AG10803 (cell line): ENCODE data around the gene CSF1.
A peak's percentile ranks its signal among the peaks of the same experiment; 100 is the strongest.

ENCODE experiments used
- DNase-seq: peaks from one replicate; pipeline ENCODE4 v3.0.0; 2010; ENCODE audit warnings: low read depth
- H3K4me3 ChIP-seq: 2 replicates; pipeline ENCODE4 v1.5.1; 2011; ENCODE audit warnings: mild to moderate bottlenecking, low read length, control low read depth
- TF ChIP-seq, protein P1 (sequence below): conservative IDR thresholded peaks from 2 replicates; pipeline ENCODE4 v1.5.1; 2011; ENCODE audit warnings: mild to moderate bottlenecking, low read length, control low read depth, inconsistent platforms

CSF1 gene

DNA sequence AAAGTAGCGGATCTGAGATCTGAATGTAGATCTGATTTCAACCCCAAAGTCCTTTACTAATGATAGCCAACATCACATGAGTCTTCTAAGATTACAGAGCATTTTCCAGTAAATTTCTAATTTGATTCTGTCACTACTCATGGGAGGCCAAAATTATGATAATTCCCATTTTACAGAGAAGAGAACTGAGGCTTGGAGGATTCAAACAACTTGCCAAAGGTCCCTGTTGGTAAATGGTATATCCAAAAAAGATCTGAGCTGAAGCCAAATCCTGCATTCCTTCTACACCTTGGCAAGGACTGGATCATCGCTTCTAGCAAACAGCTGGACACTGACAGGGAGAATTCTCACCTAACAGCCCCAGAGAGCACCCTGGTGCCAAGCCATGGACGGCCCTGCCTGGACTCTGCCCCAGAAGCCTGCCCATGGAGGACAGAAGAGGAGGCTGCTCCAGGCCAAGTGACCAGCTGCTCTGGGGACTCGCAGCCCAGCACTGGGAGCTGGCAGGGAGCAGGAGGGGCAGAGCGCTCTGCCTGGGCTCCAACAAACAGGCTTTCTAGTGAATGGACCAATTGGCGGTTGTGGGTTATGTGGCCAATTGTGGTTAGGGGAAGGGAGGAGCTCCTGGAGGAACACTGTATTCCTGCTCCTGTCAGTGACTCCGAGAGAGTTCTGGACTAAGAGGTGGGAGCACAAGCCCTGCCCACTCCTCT lies 6.4 kb upstream of the CSF1 start:
- DNase-seq, result peak; percentile 65
- no peak overlapping the region for H3K4me3 ChIP-seq
- TF ChIP-seq, protein P1, sequence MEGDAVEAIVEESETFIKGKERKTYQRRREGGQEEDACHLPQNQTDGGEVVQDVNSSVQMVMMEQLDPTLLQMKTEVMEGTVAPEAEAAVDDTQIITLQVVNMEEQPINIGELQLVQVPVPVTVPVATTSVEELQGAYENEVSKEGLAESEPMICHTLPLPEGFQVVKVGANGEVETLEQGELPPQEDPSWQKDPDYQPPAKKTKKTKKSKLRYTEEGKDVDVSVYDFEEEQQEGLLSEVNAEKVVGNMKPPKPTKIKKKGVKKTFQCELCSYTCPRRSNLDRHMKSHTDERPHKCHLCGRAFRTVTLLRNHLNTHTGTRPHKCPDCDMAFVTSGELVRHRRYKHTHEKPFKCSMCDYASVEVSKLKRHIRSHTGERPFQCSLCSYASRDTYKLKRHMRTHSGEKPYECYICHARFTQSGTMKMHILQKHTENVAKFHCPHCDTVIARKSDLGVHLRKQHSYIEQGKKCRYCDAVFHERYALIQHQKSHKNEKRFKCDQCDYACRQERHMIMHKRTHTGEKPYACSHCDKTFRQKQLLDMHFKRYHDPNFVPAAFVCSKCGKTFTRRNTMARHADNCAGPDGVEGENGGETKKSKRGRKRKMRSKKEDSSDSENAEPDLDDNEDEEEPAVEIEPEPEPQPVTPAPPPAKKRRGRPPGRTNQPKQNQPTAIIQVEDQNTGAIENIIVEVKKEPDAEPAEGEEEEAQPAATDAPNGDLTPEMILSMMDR, result no peak

DNA sequence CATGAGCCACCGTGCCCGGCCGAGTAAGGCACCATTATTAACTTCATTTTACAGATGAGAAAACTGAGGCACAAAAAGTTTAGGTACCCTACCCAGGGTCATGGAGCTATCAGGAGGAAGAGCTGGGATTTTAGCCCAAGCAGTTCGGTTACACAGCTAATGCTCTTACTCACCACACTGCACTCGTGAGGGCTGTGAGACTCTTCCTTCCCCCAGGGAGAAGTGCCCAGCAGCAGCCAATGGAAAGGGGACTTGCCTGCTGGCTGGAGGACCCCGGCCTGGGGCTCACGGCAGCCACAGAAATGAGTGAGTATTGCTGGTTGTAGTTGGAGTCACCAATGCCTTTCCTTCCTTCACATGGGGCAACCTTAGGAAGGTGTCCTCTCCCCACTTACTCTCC lies 5.2 kb upstream of the CSF1 start:
- H3K4me3 ChIP-seq, result no peak overlapping the region
- DNase-seq, result no peak
- TF ChIP-seq, protein P1, result no peak

DNA sequence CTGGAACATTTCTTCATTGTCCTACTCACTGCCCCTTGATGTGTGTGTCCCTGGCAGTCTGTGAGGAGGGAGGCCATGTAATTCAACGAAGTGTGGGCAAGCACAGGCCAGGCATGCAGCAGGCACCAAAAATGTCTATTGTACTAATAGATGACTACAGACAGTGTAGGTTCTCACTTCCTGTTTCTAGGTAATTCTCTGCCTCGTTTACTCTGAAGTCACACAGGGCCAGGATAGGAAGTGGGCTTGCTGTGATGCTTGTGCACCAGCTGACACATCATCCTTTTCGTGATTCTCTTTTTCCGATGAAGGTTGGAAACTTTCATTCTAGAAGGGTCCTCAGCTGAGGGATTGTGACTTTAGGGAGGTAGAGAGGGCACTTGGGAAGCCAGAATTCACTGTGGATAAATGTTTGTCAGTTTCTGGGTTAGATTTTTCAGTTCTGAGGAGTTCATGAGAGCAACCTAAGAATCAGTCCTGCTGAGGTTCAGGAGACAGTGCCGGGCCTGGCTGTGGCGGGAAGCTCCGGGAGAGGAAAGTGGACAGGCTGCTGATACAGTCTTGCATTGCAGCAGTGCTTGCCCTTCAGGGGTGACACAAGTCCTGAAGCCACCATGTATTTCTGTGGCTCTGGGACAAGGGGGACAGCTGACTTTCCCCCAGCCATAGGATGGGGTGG lies 4.3 kb upstream of the CSF1 start:
- H3K4me3 ChIP-seq, result no peak overlapping the region
- DNase-seq, result no peak

DNA sequence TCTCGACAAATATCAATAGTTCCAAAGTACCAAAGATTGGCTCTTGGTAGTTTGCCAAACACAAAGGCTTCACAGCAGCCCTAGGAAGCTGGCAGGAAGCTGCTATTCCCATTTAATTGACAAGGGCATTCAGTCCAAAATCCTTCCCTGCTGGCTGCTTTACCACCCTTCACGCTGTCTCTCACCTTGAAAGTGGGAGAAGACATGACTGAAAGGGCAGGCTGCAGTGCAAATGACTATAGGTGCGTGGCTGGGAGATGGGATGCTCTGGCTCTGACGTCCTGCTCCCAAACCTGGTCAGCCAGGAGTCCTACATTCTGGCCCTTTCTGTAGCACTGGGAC lies 3.8 kb upstream of the CSF1 start:
- no peak for DNase-seq
- H3K4me3 ChIP-seq, result no peak overlapping the region
- TF ChIP-seq, protein P1, result no peak

More for the DNA sequence above, 4.3 kb upstream of the CSF1 start:
- TF ChIP-seq, protein P1, result no peak

DNA sequence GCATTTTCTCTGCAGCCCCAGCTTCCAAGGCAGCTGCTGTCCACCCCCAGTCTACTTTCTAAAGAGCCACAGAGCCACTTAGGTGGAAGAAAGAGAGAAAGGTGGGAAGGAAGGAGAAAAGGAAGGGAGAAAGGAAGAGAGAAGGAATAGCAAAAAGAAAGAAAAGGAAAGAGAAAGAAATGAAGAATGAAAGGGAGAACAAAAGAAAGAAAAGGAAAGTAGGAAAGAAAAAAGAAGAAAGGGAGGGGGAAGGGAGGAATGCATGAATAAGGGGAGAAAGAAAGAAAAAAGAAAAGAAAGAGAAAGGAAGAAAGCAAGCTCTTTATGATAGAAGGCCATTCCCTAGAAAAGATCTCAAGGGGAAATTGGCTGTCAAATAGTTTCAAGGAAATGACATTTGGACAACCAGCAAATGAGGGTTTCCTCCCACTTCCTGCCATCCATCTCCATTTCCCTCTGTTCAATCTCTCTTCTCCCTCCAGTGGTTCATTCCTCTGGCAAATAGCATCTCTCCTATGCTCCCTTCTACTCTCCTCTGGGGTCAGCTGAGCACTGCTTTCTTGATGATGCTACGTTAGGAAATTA lies 3.4 kb upstream of the CSF1 start:
- DNase-seq, result no peak

DNA sequence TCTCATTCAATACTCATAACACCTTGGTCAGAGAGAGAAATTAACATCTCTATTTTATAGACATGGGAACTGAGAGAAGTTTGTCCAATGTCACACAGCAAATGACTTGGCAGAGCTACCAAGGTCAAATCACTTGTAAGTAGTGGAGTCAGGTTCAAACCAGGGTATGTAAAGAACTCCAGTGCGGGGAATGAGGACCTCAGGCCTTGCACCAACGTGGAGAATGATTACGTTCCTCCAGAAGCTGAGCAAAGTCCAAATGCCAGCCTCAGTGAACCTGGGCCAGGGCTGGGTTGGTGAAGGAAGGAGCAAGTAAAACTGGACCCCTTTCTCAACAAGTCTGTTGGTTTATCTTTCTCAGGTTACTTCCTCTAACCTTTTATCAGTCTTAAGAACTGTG lies 1.8 kb upstream of the CSF1 start:
- TF ChIP-seq, protein P1, result no peak
- DNase-seq, result no peak

More for the DNA sequence above, 3.4 kb upstream of the CSF1 start:
- H3K4me3 ChIP-seq, result no peak overlapping the region
- TF ChIP-seq, protein P1, result no peak

DNA sequence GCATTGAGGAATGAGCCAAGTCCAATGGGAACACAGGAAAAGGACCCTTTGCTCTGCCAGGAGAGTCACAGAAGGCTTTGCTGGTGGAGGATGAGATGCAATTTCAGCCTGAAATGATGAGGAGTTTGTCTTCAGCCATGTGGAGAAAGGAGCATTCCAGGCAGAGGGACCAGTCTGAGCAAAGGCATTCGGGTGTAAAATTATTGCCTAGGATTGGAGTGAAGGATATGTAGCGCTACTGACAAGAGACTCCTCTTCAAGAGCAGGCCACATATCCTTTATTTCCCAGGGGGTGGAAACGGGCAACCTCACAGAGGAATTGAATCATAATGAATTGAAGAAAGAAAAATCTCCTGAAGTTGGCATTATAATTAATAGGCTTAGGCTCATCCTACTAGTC lies 1.1 kb upstream of the CSF1 start:
- no peak for DNase-seq
- no peak overlapping the region for H3K4me3 ChIP-seq
- TF ChIP-seq, protein P1, result no peak

More for the DNA sequence above, 1.8 kb upstream of the CSF1 start:
- no peak overlapping the region for H3K4me3 ChIP-seq
